ENCODE data around the gene DDR1. TPM values are rescaled to one million over a fixed set of nuclear protein-coding genes. Genes with fewer than 3 reads are reported as not detected.

Gene DDR1
- total RNA-seq, 1 donor from 2014 or later = 85.3 TPM

- no peaks in the 10 kb centered on the region for H3K27me3 ChIP-seq
- TF ChIP-seq CTCF (IDR thresholded peaks at IDR 0.05) (no peak), EZH2 (IDR thresholded peaks at IDR 0.05) (no peak), EZH2phosphoT487 (IDR thresholded peaks at IDR 0.05) (no peak)
- no peak overlapping the region for H3K4me3 ChIP-seq
- no peaks in the 10 kb centered on the region for H4K20me1 ChIP-seq (ENCODE audit: low read depth)
- peaks cover 3% of the 10 kb centered on the region for H3F3A ChIP-seq (ENCODE audit: low read depth)
- peaks cover 31% of the 10 kb centered on the region for H3K4me1 Mint-ChIP-seq
- H3K9ac ChIP-seq = no peak overlapping the region
- no peaks in the 10 kb centered on the region for H3K36me3 ChIP-seq
- H3K9me3 Mint-ChIP-seq = no peaks in the 10 kb centered on the region
- no peak overlapping the region for H3K4me2 ChIP-seq
- H3K9me3 ChIP-seq (ENCODE audit: low read depth) = no peaks in the 10 kb centered on the region
- H3K27me3 Mint-ChIP-seq (ENCODE audit: insufficient read depth, low read depth) = peaks cover 11% of the 10 kb centered on the region
- H3K36me3 Mint-ChIP-seq = no peaks in the 10 kb centered on the region
- no peak overlapping the region for H3K27ac ChIP-seq
- no peak for DNase-seq (ENCODE audit: low spot score)
- peaks cover 18% of the 10 kb centered on the region for H3K4me1 ChIP-seq
- no peaks in the 10 kb centered on the region for H3K79me2 ChIP-seq (ENCODE audit: low read depth)
- no peak overlapping the region for H2AFZ ChIP-seq (replicated peaks)
- no peak overlapping the region for H3K4me3 Mint-ChIP-seq
- no peak overlapping the region for H3K27ac Mint-ChIP-seq
Observed at GRCh38 chr6:30836431-30836866, 47.9 kb upstream of the DDR1 start.

GRCh38 chr6:30836957-30837356 lies 47.4 kb upstream of the DDR1 start:
- Mint-ChIP-seq H3K36me3 (no peaks in the 10 kb centered on the region), H3K27me3 (ENCODE audit: insufficient read depth, low read depth) (peaks cover 11% of the 10 kb centered on the region), H3K4me3 (no peak overlapping the region), H3K27ac (peak overlapping the region; percentile 47), H3K4me1 (peaks cover 36% of the 10 kb centered on the region), H3K9me3 (no peaks in the 10 kb centered on the region)
- Histone ChIP-seq H4K20me1 (ENCODE audit: low read depth) (no peaks in the 10 kb centered on the region), H3F3A (ENCODE audit: low read depth) (peaks cover 3% of the 10 kb centered on the region), H3K4me2 (no peak overlapping the region), H2AFZ (replicated peaks) (no peak overlapping the region), H3K9ac (no peak overlapping the region), H3K9me3 (ENCODE audit: low read depth) (no peaks in the 10 kb centered on the region), H3K4me1 (peaks cover 18% of the 10 kb centered on the region), H3K79me2 (ENCODE audit: low read depth) (no peaks in the 10 kb centered on the region), H3K36me3 (no peaks in the 10 kb centered on the region), H3K27ac (no peak overlapping the region), H3K4me3 (no peak overlapping the region), H3K27me3 (no peaks in the 10 kb centered on the region)
- no peak for DNase-seq (ENCODE audit: low spot score)
- no peak for TF ChIP-seq CTCF (IDR thresholded peaks at IDR 0.05)
- TF ChIP-seq EZH2 (IDR thresholded peaks at IDR 0.05) = no peak
- no peak for TF ChIP-seq EZH2phosphoT487 (IDR thresholded peaks at IDR 0.05)

- Mint-ChIP-seq H3K36me3 (no peaks in the 10 kb centered on the region), H3K4me3 (no peak overlapping the region), H3K9me3 (no peaks in the 10 kb centered on the region), H3K27me3 (ENCODE audit: insufficient read depth, low read depth) (peaks cover 11% of the 10 kb centered on the region), H3K4me1 (peaks cover 37% of the 10 kb centered on the region), H3K27ac (peak overlapping the region; percentile 47)
- Histone ChIP-seq H4K20me1 (ENCODE audit: low read depth) (no peaks in the 10 kb centered on the region), H3K4me3 (no peak overlapping the region), H3K27me3 (no peaks in the 10 kb centered on the region), H2AFZ (replicated peaks) (no peak overlapping the region), H3K9me3 (ENCODE audit: low read depth) (no peaks in the 10 kb centered on the region), H3K4me2 (no peak overlapping the region), H3K27ac (no peak overlapping the region), H3F3A (ENCODE audit: low read depth) (peaks cover 3% of the 10 kb centered on the region), H3K36me3 (no peaks in the 10 kb centered on the region), H3K9ac (no peak overlapping the region), H3K4me1 (peaks cover 18% of the 10 kb centered on the region), H3K79me2 (ENCODE audit: low read depth) (no peaks in the 10 kb centered on the region)
- no peak for DNase-seq (ENCODE audit: low spot score)
- TF ChIP-seq EZH2phosphoT487 (IDR thresholded peaks at IDR 0.05) (no peak), CTCF (IDR thresholded peaks at IDR 0.05) (no peak), EZH2 (IDR thresholded peaks at IDR 0.05) (no peak)
Observed at GRCh38 chr6:30837432-30837831, 46.9 kb upstream of the DDR1 start.

Measured in neural progenitor cell (in vitro differentiated cells).